Parathyroid adenoma (tissue), 2 donors: Measurements from ENCODE around the gene MORC2.

Experiments
- H2AFZ ChIP-seq: fragments of 300-600 bp; sonication (generic); one replicate; pipeline ENCODE4 v1.7.0; 2017; ENCODE audit warnings: antibody characterized with exemption, mild to moderate bottlenecking
- H3K27ac ChIP-seq: fragments of 300-600 bp; sonication (generic); one replicate; pipeline ENCODE4 v1.7.0; 2017
- H3K27me3 ChIP-seq: fragments of 300-600 bp; sonication (generic); one replicate; pipeline ENCODE4 v1.7.0; 2017; ENCODE audit warnings: low read length; ENCODE audit not compliant: control insufficient read depth, insufficient read depth
- H3K36me3 ChIP-seq: fragments of 300-600 bp; sonication (generic); one replicate; pipeline ENCODE4 v1.7.0; 2017; ENCODE audit warnings: low read length; ENCODE audit not compliant: control insufficient read depth, insufficient read depth
- H3K4me1 ChIP-seq: fragments of 300-600 bp; sonication (generic); one replicate; pipeline ENCODE4 v1.7.0; 2017; ENCODE audit warnings: control low read depth
- H3K4me2 ChIP-seq: fragments of 300-600 bp; sonication (generic); one replicate; pipeline ENCODE4 v1.7.0; 2017; ENCODE audit warnings: low read length
- H3K4me3 ChIP-seq: fragments of 300-600 bp; sonication (generic); one replicate; pipeline ENCODE4 v1.7.0; 2017; ENCODE audit warnings: low read depth, low read length
- H3K79me2 ChIP-seq: fragments of 300-600 bp; sonication (generic); one replicate; pipeline ENCODE4 v1.7.0; 2017; ENCODE audit warnings: control low read depth
- H3K9ac ChIP-seq: fragments of 300-600 bp; sonication (generic); one replicate; pipeline ENCODE4 v1.7.0; 2017; ENCODE audit warnings: mild to moderate bottlenecking
- H3K9me3 ChIP-seq: fragments of 300-600 bp; sonication (generic); one replicate; pipeline ENCODE4 v1.7.0; 2017; ENCODE audit warnings: low read length; ENCODE audit not compliant: control insufficient read depth
- CTCF ChIP-seq: fragments of 300-600 bp; sonication (generic); IDR thresholded peaks from one replicate; pipeline ENCODE4 v1.7.0; 2017; ENCODE audit warnings: antibody characterized with exemption, mild to moderate bottlenecking
- donor health status: primary hyperparathyroidism.

MORC2 gene

GRCh38 chr22:30902496-30903357 is 65.8 kb downstream of the MORC2 start:
- TF ChIP-seq CTCF, result no peak
- Histone ChIP-seq H3K4me2 (no peak overlapping the region), H3K4me1 (no peaks in the 10 kb centered on the region), H3K36me3 (no peaks in the 10 kb centered on the region), H3K9me3 (no peaks in the 10 kb centered on the region), H3K9ac (no peak overlapping the region), H3K79me2 (no peaks in the 10 kb centered on the region), H2AFZ (no peak overlapping the region), H3K27ac (no peak overlapping the region), H3K4me3 (no peak overlapping the region), H3K27me3 (no peaks in the 10 kb centered on the region)

- Histone ChIP-seq H3K27me3 (no peaks in the 10 kb centered on the region), H2AFZ (no peak overlapping the region), H3K4me3 (no peak overlapping the region), H3K4me1 (no peaks in the 10 kb centered on the region), H3K9me3 (no peaks in the 10 kb centered on the region), H3K9ac (no peak overlapping the region), H3K79me2 (no peaks in the 10 kb centered on the region), H3K4me2 (no peak overlapping the region), H3K27ac (no peak overlapping the region), H3K36me3 (no peaks in the 10 kb centered on the region)
- TF ChIP-seq CTCF, result no peak
Measured at GRCh38 chr22:30894371-30894740, 74.2 kb downstream of the MORC2 start.

- no peaks in the 10 kb centered on the region for H3K36me3 ChIP-seq
- no peaks in the 10 kb centered on the region for H3K9me3 ChIP-seq
- H3K79me2 ChIP-seq, result no peaks in the 10 kb centered on the region
- no peak for TF ChIP-seq CTCF
- no peak overlapping the region for H3K4me3 ChIP-seq
- no peak overlapping the region for H2AFZ ChIP-seq
- H3K27me3 ChIP-seq, result no peaks in the 10 kb centered on the region
- no peak overlapping the region for H3K4me2 ChIP-seq
- H3K27ac ChIP-seq, result no peak overlapping the region
- H3K4me1 ChIP-seq, result no peaks in the 10 kb centered on the region
- H3K9ac ChIP-seq, result no peak overlapping the region
Measured at GRCh38 chr22:30893434-30894370, 74.9 kb downstream of the MORC2 start.

- H3K4me2 ChIP-seq, result no peak overlapping the region
- H3K9me3 ChIP-seq, result no peaks in the 10 kb centered on the region
- H3K27me3 ChIP-seq, result no peaks in the 10 kb centered on the region
- H3K27ac ChIP-seq, result no peak overlapping the region
- no peak overlapping the region for H3K9ac ChIP-seq
- H3K36me3 ChIP-seq, result no peaks in the 10 kb centered on the region
- no peaks in the 10 kb centered on the region for H3K79me2 ChIP-seq
- no peak for TF ChIP-seq CTCF
- H3K4me1 ChIP-seq, result no peaks in the 10 kb centered on the region
- no peak overlapping the region for H3K4me3 ChIP-seq
- H2AFZ ChIP-seq, result no peak overlapping the region
Measured at GRCh38 chr22:30892731-30893221, 75.8 kb downstream of the MORC2 start.
